ENCODE data around the gene TTC28.
A peak's percentile ranks its signal among the peaks of the same experiment; 100 is the strongest.

The TTC28 gene

DNA sequence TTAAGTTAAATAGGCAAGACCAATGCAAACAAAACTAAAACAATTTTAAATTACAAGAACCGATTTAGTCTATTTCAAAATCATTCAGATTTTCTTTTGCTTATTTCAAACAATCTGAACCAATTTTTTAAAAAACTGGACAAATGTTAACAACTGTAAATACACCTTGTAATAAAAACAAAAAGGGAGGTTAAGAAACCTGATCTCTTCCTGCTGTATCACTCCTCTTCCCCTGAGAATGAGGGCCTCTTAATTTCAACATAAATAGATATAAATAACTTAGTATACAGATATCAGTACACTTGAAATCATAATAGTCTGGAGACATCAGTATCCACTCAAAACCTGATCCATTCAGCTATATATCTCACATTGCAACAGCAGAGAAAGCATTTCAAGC is 346.6 kb downstream of the TTC28 start:
- no peak for DNase-seq (ENCODE audit: low read depth, low spot score)
- no peak overlapping the region for H3K4me3 ChIP-seq (ENCODE audit: low read depth, low read length)
- ChIA-PET CTCF (interaction anchor here (1.7 kb wide), 1 partner anchor 281 kb away, joined by 5 read pairs; no protein-coding TSS in a partner anchor), POLR2A (no interaction called here)
- TF ChIP-seq, protein P1, sequence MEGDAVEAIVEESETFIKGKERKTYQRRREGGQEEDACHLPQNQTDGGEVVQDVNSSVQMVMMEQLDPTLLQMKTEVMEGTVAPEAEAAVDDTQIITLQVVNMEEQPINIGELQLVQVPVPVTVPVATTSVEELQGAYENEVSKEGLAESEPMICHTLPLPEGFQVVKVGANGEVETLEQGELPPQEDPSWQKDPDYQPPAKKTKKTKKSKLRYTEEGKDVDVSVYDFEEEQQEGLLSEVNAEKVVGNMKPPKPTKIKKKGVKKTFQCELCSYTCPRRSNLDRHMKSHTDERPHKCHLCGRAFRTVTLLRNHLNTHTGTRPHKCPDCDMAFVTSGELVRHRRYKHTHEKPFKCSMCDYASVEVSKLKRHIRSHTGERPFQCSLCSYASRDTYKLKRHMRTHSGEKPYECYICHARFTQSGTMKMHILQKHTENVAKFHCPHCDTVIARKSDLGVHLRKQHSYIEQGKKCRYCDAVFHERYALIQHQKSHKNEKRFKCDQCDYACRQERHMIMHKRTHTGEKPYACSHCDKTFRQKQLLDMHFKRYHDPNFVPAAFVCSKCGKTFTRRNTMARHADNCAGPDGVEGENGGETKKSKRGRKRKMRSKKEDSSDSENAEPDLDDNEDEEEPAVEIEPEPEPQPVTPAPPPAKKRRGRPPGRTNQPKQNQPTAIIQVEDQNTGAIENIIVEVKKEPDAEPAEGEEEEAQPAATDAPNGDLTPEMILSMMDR (IDR thresholded peaks at IDR 0.05; ENCODE audit: insufficient read depth, low read length, missing control alignments), result no peak

DNA sequence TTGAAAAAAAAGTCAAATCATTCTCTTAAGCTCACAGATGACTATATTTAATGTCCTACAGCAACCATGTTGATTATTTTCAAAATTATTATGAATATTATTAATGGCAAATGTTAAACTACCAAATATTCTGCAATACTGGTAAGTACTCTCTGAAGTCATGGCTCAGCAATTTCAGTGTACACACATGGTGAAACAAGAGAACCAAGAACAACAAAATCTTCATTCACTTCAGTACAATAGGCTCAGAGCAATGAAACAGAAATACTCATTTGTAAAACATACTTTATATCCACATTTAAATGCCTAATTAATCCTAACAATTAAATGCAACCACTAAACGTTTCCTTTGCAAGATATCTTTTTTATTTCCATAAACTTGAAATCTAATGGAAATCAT is 347.2 kb downstream of the TTC28 start:
- ChIA-PET CTCF (interaction anchor here (1.7 kb wide), 1 partner anchor 281 kb away, joined by 5 read pairs; no protein-coding TSS in a partner anchor), POLR2A (no interaction called here)
- H3K4me3 ChIP-seq (ENCODE audit: low read depth, low read length), result no peak overlapping the region
- no peak for DNase-seq (ENCODE audit: low read depth, low spot score)
- TF ChIP-seq, protein P1 (IDR thresholded peaks at IDR 0.05; ENCODE audit: insufficient read depth, low read length, missing control alignments), result no peak

DNA sequence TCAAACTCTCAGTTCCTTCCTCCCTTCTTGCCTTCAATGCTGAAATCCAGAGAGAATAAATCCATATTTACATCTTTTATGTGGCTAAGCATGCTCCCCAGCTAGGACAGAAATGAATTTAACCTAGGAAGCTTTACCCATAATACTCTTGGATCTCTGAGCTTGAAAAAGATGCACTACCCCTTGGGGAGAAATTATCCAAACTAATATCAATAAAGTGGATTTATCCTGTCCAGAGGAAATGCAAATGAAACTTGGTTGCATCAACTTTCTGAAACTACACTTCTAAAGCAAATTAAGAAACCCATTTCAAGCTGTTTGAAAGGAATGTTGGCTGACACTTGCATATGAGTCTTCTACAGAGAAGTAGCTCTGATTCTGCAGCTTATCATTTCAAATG is 347.9 kb downstream of the TTC28 start:
- no peak overlapping the region for H3K4me3 ChIP-seq (ENCODE audit: low read depth, low read length)
- DNase-seq (ENCODE audit: low read depth, low spot score), result no peak
- CTCF ChIA-PET, result interaction anchor here (1.7 kb wide), 1 partner anchor 280 kb away, joined by 5 read pairs; no protein-coding TSS in a partner anchor
- TF ChIP-seq, protein P1 (IDR thresholded peaks at IDR 0.05; ENCODE audit: insufficient read depth, low read length, missing control alignments), result no peak
- POLR2A ChIA-PET, result no interaction called here

DNA sequence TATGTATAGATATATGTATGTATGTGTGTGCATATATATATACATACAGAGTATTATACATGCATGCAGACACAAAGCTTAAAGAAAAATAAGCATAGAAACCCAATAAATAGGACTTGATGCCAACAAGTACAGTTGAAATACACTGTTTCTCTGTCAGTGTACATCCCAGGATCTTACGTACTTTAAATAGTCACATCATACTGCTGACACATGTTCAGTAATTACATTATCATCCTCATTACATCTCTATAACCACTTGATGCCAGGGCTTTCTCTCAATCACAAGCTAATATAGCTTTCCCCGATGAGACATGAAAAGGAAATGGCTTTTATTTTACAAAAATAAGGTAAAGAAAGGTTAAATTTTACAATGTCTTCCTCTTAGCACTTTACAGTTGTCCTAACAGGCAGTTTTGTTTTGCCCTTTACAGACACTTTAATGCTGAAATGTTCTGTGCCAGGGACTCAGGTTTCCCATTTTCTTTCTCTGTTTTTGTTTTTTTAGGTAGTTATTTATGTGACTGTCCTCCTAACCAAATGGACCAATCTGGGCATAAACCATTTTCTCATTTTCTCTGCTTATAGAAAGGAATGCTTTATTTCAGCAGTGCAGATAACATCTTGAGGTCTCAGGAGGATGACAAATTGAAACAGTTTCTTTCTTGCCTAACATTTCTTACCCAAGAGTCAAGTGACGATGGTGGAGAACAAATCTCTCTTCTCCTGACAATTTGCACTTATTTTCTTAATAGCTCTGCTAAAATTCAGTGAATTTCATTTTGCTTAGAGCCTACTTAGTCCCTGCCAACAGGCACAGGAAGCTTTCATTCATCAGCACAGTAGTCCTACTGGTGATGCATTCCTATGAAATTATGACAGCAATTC is 350.2 kb downstream of the TTC28 start:
- no peak overlapping the region for H3K4me3 ChIP-seq (ENCODE audit: low read depth, low read length)
- peak; percentile 31 for DNase-seq (ENCODE audit: low read depth, low spot score)
- TF ChIP-seq, protein P1 (IDR thresholded peaks at IDR 0.05; ENCODE audit: insufficient read depth, low read length, missing control alignments), result no peak
- ChIA-PET POLR2A (no interaction called here), CTCF (interaction anchor here (1.1 kb wide), 1 partner anchor 278 kb away, joined by 4 read pairs; no protein-coding TSS in a partner anchor)

DNA sequence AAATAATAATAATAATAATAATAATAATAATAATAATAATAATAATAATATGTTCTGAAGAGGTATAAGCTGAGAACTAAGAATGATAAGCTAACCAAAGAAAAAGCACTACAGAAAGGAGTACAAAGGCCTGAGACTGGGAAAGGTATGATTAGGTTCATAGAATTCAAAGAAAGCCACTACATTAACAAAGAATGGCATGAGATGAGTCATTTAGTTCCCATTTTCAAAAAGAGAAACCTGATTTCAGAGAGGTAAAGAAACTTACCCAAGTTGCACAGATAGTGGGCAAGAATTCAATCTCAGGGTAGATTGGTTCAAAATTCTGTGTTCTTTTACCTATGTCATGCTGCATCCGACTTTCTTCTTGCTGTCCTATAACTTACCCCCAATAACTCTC is 350.9 kb downstream of the TTC28 start:
- H3K4me3 ChIP-seq (ENCODE audit: low read depth, low read length), result no peak overlapping the region
- CTCF ChIA-PET, result no interaction called here
- no peak for DNase-seq (ENCODE audit: low read depth, low spot score)
- TF ChIP-seq, protein P1 (IDR thresholded peaks at IDR 0.05; ENCODE audit: insufficient read depth, low read length, missing control alignments), result no peak
- POLR2A ChIA-PET, result no interaction called here

DNA sequence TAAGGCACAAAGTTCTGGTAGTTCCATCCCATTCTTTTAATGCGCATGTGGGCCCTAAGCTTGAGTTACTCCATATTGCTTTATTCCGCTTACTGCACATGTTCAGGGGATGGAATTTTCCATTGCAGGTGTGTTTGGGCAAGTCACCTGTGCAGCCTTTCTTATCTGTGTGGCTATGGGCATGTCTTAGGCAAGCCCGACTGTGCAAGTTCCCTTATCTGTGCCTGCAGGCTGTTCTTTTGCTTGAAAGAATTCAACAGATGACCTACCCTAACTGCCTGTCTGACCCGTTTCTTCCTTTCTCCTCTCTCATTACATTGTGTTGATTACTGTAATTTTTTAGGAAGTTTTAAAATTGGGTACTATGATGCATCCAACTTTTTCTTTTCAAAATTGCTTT is 363.6 kb downstream of the TTC28 start:
- TF ChIP-seq, protein P1 (IDR thresholded peaks at IDR 0.05; ENCODE audit: insufficient read depth, low read length, missing control alignments), result no peak
- DNase-seq (ENCODE audit: low read depth, low spot score), result no peak
- ChIA-PET CTCF (no interaction called here), POLR2A (no interaction called here)
- no peak overlapping the region for H3K4me3 ChIP-seq (ENCODE audit: low read depth, low read length)

Data from AG04449 (cell line).